Activated B cell treated with CpG ODN at 0.5 μM for 24 hours (primary cell): ENCODE data around the gene SLC35E4. TPM values are rescaled to one million over a fixed set of nuclear protein-coding genes. Genes with fewer than 3 reads are reported as not detected.

Source experiments
- ATAC-seq: fragments of 200-7000 bp; cut with Tn5 transposase; one replicate; pipeline ENCODE4 v1.10.0; 2021; ENCODE audit warnings: low read depth, mild to moderate bottlenecking, moderate library complexity
- CTCF ChIA-PET: fragments of 350-600 bp; sonication (Branson Sonifier 250); formaldehyde crosslinking; loops from one replicate; lab custom pipeline; 2021; ENCODE audit warnings: antibody characterized with exemption; lab: Charles Lee
- POLR2A ChIA-PET: fragments of 350-600 bp; sonication (Branson Sonifier 250); formaldehyde crosslinking; loops from one replicate; lab custom pipeline; 2021; ENCODE audit warnings: antibody characterized with exemption; lab: Charles Lee
- DNase-seq: peaks from one replicate; pipeline ENCODE4 v3.0.0; 2022
- H3K27ac Mint-ChIP-seq: one replicate; pipeline ENCODE4 v1.8.0; 2020; ENCODE audit warnings: mixed read lengths
- H3K27me3 Mint-ChIP-seq: one replicate; pipeline ENCODE4 v1.8.0; 2021; ENCODE audit warnings: mixed read lengths
- H3K36me3 Mint-ChIP-seq: one replicate; pipeline ENCODE4 v1.8.0; 2021; ENCODE audit warnings: low read depth, mixed read lengths
- H3K4me1 Mint-ChIP-seq: one replicate; pipeline ENCODE4 v1.8.0; 2021; ENCODE audit warnings: mixed read lengths
- H3K4me3 Mint-ChIP-seq: one replicate; pipeline ENCODE4 v1.8.0; 2020; ENCODE audit warnings: mild to moderate bottlenecking, mixed read lengths
- H3K9me3 Mint-ChIP-seq: one replicate; pipeline ENCODE4 v1.8.0; 2020; ENCODE audit warnings: mixed read lengths
- intact Hi-C: fragments of 100-400 bp; cut with micrococcal nuclease; formaldehyde crosslinking; loops from one replicate; pipeline ENCODE4 v1.15.1; 2024
- total RNA-seq: library from RNA; stranded (reverse); gene quantifications from 2 replicates; pipeline ENCODE4 v1.2.3, GENCODE V29; 2022
- TF ChIP-seq, protein P1 (sequence below): fragments of 200-600 bp; IDR thresholded peaks from one replicate; pipeline ENCODE4 v1.8.0; 2022; ENCODE audit warnings: antibody characterized with exemption, mild to moderate bottlenecking

The SLC35E4 gene
- total RNA-seq, 1 donor from 2014 or later = 1.8 TPM

DNA sequence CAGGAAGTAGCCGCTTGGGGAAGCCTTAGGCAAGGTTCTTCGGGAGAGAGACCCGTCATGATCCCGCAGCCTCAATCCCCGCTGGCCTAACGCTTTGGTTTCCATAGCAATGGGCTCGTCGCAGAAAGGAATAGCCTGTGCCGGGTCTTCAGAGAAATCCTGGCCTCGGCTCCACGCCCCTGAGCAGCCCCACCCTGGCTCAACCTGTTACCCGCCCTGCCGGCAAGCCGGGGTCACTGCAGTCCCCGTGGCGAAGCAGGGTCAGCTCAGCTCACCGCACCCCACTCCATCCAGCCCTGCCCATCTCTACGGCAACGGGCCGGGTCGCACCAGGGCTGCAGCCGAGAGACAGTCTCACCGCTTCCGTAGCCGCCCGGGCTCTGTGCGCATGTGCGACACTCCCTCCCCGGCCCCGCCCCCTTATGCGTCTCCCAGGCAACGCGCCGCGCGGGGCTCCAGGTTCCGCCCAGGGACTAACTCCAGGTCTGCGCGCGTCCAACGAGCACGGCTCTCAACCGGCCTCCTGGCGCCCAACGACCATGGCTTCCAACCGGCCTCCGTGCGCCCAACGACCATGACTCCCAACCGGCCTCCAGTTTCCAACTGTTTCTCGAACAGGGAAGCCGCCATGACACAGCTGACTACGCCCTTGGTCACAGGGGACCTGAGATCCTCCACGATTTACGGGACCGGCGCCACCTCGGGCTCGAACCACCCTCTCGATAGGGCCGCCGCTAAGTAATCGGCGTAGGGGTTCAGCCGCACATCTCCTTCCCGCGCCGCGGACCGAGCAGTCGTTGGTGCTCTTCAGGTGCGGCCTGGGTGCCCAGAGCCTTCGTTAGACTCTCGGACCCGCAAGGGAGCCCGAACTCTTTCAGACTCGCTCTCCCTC is 32.2 kb downstream of the SLC35E4 start, which contains the start of gene DUSP18:
TSS of gene DUSP18 (minus strand) at position 382 of the 892 bp plus-strand sequence. CDS start 3,872 bp downstream, outside the sequence.
- intact Hi-C loops = loop anchor here (1.0 to 10.0 kb wide), 5 partner anchors 18 to 417 kb away; partner anchors contain the start of genes PES1, SLC35E4, SMTN and TUG1

DNA sequence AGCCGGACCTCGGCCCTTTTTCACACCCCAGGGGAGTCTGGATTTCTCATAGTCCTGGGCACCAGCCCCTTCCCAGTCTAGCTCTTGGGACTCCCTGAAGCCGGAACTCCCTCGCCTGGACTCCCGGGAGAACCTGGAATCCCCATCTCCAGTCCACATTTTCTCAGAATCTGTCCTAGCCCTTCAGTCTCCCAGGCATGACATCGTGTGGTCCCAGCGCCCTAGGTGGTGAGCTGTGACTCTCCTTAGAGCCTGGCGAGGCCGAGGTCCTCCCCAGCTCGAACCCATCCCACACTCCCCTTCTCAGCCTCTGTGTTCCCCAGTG is 32.8 kb downstream of the SLC35E4 start:
- CTCF ChIA-PET = interaction anchor here (1.0 kb wide), 1 partner anchor 34 kb away, joined by 6 read pairs; no protein-coding TSS in a partner anchor
- H3K4me3 Mint-ChIP-seq = peak overlapping the region; percentile 97
- POLR2A ChIA-PET = interaction anchor here (0.6 kb wide), 1 partner anchor 62 kb away, joined by 3 read pairs; the partner anchor contains the start of gene TCN2
- TF ChIP-seq, protein P1, sequence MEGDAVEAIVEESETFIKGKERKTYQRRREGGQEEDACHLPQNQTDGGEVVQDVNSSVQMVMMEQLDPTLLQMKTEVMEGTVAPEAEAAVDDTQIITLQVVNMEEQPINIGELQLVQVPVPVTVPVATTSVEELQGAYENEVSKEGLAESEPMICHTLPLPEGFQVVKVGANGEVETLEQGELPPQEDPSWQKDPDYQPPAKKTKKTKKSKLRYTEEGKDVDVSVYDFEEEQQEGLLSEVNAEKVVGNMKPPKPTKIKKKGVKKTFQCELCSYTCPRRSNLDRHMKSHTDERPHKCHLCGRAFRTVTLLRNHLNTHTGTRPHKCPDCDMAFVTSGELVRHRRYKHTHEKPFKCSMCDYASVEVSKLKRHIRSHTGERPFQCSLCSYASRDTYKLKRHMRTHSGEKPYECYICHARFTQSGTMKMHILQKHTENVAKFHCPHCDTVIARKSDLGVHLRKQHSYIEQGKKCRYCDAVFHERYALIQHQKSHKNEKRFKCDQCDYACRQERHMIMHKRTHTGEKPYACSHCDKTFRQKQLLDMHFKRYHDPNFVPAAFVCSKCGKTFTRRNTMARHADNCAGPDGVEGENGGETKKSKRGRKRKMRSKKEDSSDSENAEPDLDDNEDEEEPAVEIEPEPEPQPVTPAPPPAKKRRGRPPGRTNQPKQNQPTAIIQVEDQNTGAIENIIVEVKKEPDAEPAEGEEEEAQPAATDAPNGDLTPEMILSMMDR = no peak
- ATAC-seq (no peak), DNase-seq (no peak)
- intact Hi-C loops = loop anchor here (10.0 kb wide), 1 partner anchor 416 kb away; the partner anchor contains the start of gene SMTN
- H3K36me3 Mint-ChIP-seq = peaks cover 17% of the 10 kb centered on the region
- peaks cover 18% of the 10 kb centered on the region for H3K4me1 Mint-ChIP-seq
- H3K9me3 Mint-ChIP-seq = no peaks in the 10 kb centered on the region
- no peak overlapping the region for H3K27ac Mint-ChIP-seq
- no peaks in the 10 kb centered on the region for H3K27me3 Mint-ChIP-seq

More for the DNA sequence above, 32.2 kb downstream of the SLC35E4 start, which contains the start of gene DUSP18:
- Mint-ChIP-seq H3K4me1 (peaks cover 18% of the 10 kb centered on the region), H3K4me3 (peak within 1 kb of the TSS; percentile 97), H3K27ac (peak within 1 kb of the TSS; percentile 86), H3K36me3 (peaks cover 23% of the 10 kb centered on the region), H3K9me3 (no peaks in the 10 kb centered on the region), H3K27me3 (no peaks in the 10 kb centered on the region)
- POLR2A ChIA-PET = interaction anchor here (0.6 to 2.0 kb wide), 2 partner anchors 33 to 61 kb away, joined by 3 to 9 read pairs; partner anchors contain the start of gene TCN2
- TF ChIP-seq, protein P1 = no peak
- peak; percentile 94 for ATAC-seq
- CTCF ChIA-PET = interaction anchor here (1.0 kb wide), 1 partner anchor 33 kb away, joined by 6 read pairs; no protein-coding TSS in a partner anchor
- DNase-seq = peak; percentile 95

DNA sequence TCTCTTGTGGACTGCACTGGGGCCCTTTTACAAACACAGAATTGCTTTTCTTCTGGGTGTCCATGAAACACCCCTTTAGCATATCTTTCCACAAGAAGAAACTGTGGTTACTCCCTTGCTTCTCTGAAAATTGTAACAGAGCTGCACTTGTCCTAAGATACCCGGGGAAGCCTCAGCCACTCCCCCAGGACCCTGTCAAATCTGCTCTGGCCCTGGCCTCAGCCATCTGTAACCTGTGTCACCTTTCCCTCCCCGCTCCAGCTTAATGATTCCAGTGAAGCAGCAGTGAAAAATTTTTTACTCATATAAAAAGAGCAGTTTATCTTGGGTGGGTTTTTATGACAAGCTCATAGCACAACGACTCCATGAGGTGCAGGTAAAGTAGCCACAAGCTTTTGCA is 35.5 kb downstream of the SLC35E4 start:
- POLR2A ChIA-PET = no interaction called here
- intact Hi-C loops = no loop called here
- no peaks in the 10 kb centered on the region for H3K9me3 Mint-ChIP-seq

DNA sequence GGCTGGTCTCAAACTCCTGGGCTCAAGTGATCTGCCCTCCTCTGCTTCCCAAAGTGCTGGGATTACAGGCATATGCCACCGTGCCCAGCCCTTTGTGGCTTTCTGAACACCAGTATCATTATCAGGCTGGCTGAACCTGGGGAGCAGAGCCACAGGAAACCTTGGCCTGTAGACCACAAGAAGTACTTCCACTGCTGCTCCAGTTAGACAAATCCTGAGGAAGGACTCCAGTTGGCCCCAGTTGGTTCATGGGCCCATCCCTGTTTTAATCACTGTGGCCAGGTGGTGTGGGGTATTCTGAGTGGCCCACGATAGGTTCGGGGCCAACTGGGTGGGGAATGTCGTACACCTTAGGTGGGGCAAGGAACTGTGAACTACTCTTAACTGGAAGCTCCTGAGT is 37.6 kb downstream of the SLC35E4 start:
- ChIA-PET POLR2A (no interaction called here), CTCF (no interaction called here)
- H3K9me3 Mint-ChIP-seq = no peaks in the 10 kb centered on the region
- peaks cover 21% of the 10 kb centered on the region for H3K27me3 Mint-ChIP-seq
- DNase-seq (no peak), ATAC-seq (no peak)
- no peaks in the 10 kb centered on the region for H3K36me3 Mint-ChIP-seq
- intact Hi-C loops = no loop called here
- TF ChIP-seq, protein P1 = no peak
- H3K27ac Mint-ChIP-seq = no peak overlapping the region
- no peak overlapping the region for H3K4me3 Mint-ChIP-seq
- peaks cover 5% of the 10 kb centered on the region for H3K4me1 Mint-ChIP-seq

More for the DNA sequence above, 35.5 kb downstream of the SLC35E4 start:
- ATAC-seq (no peak), DNase-seq (no peak)
- peaks cover 5% of the 10 kb centered on the region for H3K27me3 Mint-ChIP-seq
- H3K4me1 Mint-ChIP-seq = peaks cover 14% of the 10 kb centered on the region
- no peak overlapping the region for H3K4me3 Mint-ChIP-seq
- H3K36me3 Mint-ChIP-seq = peaks cover 7% of the 10 kb centered on the region
- no peak overlapping the region for H3K27ac Mint-ChIP-seq
- TF ChIP-seq, protein P1 = no peak
- CTCF ChIA-PET = no interaction called here

DNA sequence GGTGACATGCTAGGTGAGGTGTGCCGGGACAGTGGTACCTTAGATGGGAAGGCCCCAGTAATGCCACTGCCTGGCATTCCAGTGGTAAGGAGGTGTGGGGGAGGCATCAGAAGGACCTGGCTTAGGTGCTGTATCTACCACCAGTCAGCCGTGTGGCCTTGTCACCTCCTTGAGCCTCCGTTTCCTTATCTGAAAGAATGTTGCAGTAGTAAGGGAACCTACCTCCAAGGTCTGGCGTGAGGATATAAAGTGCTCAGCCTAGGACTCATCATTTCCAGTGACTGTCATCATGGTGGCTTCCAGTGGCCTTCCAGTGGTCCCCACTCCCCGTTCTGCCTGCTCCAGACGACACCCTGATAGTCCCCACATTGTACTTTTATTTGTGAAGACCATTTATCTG is 38.9 kb downstream of the SLC35E4 start:
- Mint-ChIP-seq H3K4me3 (no peak overlapping the region), H3K36me3 (no peaks in the 10 kb centered on the region), H3K9me3 (no peaks in the 10 kb centered on the region), H3K27ac (no peak overlapping the region), H3K27me3 (peaks cover 25% of the 10 kb centered on the region), H3K4me1 (no peaks in the 10 kb centered on the region)
- DNase-seq (no peak), ATAC-seq (no peak)
- TF ChIP-seq, protein P1 = no peak
- CTCF ChIA-PET = no interaction called here
- intact Hi-C loops = no loop called here
- POLR2A ChIA-PET = no interaction called here
